HG03097 (cell line): ENCODE results near the gene FUOM.

Experiments
- ATAC-seq: cut with Tn5 transposase; IDR thresholded peaks from one replicate; pipeline ENCODE4 v1.9.1; 2021; ENCODE audit not compliant: unreplicated experiment, low FRiP score

The FUOM gene

DNA sequence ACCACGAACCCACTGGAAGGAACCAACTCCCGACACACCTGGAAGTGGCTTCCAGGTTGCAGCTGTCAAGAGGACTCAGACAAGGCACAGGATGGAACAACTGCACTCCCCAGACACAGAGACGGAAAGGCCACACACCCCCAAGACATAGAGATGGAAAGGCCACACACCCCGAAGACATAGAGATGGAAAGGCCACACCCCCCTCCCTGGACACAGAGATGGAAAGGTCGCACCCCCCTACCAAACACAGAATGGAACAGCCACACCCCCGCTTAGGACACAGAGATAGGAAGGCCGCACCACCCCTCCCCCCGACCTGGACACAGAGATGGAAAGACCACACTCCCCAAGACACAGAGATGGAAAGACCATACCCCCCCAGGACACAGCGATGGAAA is 41.6 kb downstream of the FUOM start:
- no peak for ATAC-seq

DNA sequence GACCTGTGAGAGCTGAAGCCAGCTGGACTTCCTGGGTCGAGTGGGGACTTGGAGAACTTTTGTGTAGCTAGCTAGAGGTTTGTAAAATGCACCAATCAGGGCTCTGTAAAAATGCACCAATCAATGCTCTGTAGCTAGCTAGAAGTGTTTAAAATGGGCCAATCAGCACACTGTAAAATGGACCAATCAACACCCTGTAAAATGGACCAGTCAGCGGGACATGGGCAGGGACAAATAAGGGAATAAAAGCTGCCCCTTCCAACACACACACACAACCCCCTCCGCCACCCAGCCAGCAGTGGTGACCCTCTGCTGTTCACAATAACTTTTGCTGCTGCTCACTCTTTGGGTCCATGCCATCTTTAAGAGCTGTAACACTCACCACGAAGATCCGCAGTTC is 42.0 kb downstream of the FUOM start:
- ATAC-seq, result no peak

DNA sequence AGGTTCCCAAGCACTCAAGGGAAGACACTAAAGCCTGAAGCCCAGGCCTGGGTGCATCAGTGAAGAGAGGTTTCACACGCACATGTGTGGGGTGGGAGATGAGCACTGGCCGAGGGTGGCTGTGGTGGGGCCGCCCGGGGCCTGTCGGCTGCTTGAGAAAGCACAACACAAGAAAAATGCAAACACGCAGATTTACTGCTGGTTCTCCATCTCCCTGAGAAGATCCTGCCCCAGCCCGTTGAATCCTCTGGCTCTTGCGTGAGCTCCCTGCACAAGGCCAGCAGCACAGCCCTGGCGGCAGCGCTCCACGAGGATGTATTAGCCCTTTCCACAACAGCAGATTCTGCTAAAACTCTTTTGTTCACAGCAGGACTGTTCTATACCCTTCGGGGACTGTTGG is 42.9 kb downstream of the FUOM start:
- no peak for ATAC-seq

DNA sequence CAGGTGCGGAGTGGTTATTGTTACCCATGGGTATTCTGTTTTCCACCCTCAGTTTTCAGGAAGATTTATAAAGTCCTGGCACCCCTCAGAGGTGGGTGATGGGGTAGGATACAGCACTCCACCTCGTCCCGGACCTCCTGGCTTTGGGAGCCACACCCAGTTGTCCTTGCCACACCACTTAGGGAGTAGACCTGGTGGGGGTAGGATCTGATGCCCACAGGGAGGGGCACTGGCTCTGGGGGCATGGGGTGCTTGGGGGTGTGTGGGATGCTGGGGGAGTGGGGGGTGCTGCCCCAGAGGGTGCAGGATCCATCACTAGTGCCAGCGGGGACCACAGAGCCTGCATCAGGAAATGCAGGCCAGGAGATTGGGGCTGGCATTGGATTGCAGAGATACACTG is 44.6 kb downstream of the FUOM start:
- ATAC-seq, result no peak

DNA sequence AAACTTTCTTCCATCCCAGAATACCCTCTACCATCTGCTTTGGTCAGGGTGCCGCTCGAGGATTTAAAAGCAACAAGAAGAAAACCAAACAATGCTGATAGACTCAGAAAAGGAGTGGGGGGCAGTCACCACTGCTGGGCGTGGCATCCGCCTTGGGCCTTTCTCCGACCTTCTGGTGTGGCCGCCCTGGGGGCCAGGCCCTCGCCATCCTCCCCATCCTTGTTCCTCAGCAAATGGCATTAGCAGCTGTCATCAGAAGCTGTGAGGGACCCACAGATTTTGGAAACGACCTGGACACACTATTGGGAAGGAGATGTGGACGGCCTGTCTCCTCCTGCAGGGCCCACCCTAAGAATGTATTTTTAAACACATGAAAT is 45.1 kb downstream of the FUOM start:
- ATAC-seq, result no peak

DNA sequence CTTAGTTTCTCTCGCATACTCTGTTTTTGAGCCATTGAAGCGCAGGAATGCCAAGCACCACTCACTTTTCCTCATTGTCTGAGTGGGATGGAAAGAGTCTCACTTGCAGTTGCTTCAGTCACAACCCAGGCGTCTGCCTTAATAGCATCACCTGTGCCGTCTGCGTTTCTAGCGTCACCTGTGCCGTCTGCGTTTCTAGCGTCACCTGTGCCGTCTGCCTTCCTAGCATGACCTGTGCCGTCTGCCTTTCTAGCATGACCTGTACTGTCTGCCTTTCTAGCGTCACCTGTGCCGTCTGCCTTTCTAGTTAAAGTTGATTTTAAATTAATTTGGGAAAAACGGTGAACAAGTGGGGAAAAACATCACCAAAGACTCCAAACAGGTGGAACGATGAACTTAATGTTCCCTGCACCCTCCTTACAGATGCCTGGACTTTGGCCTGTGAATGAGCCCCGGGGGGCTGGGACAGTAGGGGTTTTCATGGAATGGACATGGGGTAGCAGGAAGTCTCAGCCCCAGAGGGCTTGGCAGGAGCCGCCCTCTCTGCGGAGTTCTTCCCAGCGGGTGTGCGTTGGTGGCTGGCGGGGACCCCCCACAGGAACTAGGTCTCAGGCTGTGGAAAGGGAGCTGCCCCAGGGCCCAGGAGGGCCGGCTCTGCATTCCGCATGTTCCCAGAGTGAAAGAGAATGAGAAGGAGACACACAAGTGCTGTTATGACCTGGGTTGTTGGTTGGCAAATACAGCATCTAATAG is 45.6 kb downstream of the FUOM start:
- no peak for ATAC-seq

DNA sequence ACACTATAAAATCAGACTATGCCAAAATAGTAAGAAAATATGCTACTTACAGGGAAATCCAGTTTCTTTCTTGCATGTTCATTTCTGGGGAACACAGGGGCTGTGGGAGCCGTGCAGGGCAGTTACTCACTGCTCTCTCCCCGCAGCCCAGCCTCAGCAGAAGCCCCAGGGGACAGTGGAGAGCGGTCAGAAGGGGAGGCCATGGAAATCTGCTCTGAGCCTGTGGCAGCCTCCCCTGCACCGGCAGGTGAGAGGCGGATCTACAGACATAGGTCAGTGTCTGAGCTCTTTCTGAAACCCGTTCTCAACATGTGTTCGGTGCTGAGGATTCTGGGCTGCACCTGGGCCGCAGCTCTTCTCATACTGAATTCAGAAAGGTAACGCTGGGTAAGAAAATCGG is 46.2 kb downstream of the FUOM start:
- no peak for ATAC-seq

DNA sequence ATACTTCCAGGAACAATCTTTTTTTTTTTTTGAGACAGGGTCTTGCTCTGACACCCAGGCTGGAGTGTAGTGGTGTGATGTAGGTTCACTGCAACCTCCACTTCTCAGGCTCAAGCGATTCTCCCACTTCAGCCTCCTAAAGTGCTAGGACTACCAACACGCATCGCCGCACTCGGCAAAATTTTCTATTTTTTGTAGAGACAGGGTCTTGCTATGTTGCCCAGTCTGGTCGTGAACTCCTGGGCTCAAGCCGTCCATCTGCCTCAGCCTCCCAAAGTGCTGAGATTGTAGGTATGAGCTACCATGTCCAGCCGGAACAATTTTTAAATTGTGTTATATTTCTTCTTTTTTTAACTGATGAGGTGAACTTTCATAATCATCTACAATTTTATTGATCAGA is 47.0 kb downstream of the FUOM start:
- no peak for ATAC-seq

DNA sequence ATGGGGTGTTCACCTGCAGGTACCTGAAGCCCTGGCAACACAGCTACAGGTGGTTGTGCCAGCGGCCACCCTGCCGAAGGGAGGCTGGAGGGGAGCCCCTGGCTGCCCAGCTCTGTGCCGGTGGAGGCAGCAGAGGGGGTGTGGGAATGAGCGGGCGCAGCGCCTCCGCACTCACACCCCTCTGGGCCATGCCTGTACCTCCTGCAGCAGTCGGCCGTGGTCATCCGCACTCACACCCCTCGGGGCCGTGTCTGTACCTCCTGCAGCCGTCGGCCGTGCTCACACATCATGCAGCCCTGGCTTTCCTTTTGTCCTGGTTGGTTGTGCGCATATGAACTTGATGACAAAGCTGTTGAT is 47.4 kb downstream of the FUOM start:
- no peak for ATAC-seq

DNA sequence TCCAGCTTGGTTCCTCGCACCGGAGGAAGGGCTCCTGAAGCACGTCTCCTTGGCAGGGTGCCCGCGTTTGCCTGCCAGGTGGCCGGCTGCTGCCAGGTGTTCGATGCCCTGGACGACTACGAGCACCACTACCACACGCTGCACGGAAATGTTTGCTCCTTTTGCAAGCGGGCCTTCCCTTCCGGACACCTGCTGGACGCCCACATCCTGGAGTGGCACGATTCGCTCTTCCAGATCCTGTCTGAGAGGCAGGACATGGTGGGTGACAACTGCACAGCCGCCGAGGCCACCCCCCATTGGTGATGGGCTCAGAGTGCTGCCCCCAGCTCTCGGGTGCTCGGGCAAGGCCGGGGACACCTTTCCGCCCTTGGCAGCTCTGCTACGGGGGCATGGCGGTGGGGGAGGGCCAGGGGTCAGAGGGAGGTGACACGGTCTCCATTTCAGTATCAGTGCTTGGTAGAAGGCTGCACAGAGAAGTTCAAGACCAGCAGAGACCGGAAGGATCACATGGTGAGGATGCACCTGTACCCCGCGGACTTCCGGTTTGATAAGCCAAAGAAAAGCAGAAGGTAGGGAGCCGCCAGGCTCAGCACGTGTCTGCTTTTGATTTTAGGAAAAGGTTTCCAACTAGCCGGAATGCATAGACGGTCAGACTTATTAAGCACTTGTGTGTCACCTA is 48.0 kb downstream of the FUOM start:
- ATAC-seq, result no peak

DNA sequence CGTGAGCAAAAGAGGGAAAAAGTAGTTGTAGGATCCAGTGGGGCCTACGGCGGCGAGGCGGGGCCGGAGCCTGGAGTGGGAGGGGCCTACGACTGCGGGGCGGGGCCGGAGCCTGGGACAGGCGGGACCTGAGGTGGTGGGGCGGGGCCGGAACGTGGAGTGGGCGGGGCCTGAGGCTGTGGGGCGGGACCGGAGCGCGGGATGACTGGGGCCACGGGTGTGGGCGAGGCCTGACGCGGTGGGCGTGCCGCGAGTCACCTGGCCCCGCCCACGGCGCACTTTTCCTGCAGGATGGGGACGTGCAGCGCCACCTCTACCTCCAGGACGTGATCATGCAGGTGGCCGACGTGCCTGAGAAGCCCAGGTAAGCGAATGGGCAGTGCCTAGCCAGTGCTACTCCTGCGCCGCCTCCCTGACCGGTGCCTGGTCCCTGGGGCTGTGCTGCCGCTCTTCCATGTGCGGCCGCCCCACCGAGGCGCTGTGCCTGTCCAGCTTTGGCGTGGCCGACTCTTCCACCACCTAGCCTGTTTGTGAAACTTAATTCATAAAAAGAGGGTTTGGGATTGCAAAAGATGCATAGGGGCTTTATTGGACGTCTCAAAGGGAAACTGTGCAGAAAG is 48.6 kb downstream of the FUOM start:
- peak; percentile 67 for ATAC-seq

DNA sequence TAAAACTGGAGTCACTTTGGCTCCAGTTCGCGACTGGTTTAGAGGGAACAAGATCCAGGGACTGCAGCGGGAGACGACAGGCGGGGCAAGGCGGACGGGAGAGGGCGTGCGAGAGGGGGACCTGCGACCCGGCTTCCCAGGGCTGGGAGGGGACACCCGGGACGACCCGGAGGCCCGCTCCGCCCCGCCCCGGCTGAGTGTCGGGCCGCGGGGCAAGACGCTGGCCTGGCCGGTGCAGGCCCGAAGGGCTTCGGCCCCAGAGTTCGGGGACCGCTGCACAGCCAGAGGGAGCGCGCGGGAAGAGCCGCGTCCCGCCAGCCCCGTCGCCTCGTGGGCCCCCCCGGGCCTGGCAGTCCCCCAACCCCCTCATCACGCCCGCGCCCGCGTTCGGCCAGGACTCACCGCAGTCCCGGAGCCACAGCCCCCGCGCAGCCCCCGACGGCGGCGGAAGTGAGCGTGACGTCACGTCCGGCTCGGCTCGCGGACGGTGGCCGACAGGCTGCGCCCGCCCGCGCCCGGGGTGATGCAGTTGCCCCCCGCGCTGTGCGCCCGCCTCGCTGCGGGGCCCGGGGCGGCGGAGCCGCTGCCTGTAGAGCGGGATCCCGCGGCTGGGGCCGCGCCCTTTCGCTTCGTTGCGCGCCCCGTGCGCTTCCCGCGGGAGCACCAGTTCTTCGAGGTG is 49.3 kb downstream of the FUOM start, which contains the start of the genes TUBGCP2 and ZNF511:
TUBGCP2 (minus strand) TSS at position 452 of the 679 bp plus-strand sequence. CDS start 5,931 bp downstream, outside the sequence.
ZNF511 (plus strand) TSS at position 494 of the 679 bp plus-strand sequence; CDS start at position 524, 30 bp downstream.
- ATAC-seq, result peak; percentile 65

DNA sequence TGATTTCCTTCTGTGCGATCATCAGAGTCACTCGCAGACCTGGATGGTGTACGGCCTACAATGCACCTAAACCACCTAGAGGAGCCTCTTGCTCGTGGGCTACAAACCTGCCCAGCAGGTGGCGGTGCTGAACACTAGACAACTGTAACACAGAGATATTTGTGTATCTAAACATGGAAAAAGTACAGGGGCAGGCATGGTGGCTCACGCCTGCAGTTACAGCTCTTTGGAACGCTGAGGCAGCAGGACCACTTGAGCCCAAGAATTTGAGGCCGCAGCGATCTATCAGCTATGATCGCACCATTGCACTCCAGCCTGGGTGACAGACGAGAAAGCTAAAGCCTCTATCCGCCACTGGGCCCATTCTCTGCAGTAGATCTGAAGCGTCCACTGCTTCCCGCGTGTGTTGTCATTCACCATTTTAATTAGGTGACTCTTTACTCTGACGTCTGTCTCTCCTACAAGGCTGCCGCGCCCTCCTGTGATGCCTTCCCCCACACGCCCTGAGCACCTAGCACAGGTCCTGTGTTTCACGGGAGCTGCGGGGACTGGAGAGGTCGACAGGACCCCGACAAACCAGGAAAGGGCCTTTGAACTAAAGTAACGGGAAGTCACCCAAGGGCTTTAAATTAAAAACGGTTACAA is 49.9 kb downstream of the FUOM start:
- ATAC-seq, result peak; percentile 37

DNA sequence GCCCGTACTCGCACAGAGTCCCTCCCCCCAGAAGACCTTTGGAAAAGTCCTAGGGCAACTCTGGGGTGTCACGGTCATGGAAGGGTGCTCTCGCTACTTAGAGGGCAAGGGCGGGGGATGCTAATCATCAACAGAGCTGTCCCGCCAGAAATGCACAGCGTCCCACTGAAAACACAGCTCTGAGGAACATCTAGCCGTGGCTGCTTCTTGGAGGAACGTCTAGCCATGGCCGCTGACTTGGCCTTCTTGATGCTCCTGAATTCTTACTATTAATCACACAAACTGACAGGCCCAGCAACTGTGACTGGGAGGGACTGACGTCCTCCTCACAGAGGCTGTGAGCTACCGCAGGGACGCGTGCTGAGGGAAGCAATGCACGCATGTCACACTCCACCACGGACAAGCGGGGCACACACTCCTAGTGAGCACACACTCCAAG is 50.9 kb downstream of the FUOM start:
- no peak for ATAC-seq

DNA sequence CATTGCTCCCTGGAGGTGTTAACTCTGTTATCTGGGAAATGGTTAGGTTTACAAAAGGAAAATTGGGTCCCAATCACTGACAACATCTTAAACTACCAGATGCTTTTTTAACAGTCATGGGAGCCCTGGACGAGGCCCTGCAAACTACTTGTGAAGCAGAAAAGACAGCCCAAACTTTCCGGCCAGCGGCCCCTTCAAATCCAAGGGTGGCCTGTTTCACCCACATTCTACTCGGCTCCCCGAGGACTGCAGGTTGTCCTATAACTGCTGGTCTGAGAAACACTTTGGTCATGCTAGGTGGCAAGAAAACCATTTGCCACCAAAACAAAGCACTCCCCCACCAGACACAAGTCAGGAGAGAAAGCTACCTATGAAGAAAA is 51.7 kb downstream of the FUOM start:
- no peak for ATAC-seq
